HPDE6-E6E7 (cell line): ENCODE results near the gene SHISAL1.
"Not testable (repeated sequence)": the region's sequence is repeated elsewhere in the genome, so short reads cannot be mapped to it uniquely, and the experiment has no call there.

Source experiments
- DNase-seq: peaks from one replicate; pipeline ENCODE4 v3.0.0; 2011; ENCODE audit warnings: missing footprints; ENCODE audit errors: extremely low spot score

The SHISAL1 gene

DNA sequence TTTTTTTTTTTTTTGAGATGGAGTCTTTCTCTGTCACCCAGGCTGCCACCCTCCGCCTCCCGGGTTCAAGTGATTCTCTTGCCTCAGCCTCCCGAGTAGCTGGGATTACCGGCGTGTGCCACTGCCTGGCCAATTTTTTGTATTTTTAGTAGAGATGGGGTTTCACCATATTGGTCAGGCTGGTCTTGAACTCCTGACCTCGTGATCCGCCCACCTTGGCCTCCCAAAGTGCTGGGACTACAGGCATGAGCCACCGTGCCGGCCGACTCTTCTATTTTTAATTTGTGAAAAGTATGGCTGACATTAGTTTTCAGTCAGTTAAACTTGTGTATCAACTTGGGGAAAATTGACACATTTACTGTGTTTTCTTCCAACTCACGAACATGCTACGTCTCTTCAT lies 78.4 kb downstream of the SHISAL1 start:
- not testable (repeated sequence) for DNase-seq

DNA sequence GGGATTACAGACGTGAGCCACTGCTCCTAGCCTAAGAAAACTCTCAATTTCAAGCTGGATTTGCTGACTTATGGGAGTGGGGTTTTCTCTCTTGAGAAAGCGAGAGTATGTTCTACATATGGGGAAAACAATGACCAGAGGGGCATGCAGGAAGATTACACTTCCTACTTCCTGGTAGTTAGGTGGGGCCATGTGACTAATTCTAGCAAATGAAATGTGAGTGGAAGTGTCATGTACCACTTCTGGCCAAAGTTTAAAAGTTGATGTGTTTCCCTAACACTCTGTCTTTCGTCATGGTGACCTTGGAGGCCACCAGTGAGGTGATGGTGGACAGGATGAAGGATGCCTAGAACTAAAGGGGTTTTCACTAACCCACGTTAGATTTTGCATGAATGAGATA lies 81.5 kb downstream of the SHISAL1 start:
- DNase-seq, result no peak

DNA sequence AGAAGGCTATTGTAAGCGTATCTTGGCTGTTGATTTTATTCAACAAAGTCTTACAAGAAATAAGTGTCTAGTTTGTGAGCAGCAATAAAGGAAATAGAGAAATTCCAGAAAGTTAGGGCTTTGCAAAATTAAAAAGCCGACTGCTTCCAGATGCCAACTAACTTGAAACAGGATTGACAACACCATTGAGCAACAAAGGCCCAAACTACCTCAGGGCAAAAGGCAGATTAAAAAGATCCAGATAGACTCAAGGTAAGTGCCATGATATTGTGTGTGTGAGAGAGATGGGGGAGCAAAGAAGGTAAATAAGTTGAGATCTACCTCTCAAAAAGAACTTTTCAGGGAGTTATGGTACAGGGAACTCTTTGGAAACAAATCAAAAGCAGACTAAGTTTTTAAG lies 82.9 kb downstream of the SHISAL1 start:
- no peak for DNase-seq

DNA sequence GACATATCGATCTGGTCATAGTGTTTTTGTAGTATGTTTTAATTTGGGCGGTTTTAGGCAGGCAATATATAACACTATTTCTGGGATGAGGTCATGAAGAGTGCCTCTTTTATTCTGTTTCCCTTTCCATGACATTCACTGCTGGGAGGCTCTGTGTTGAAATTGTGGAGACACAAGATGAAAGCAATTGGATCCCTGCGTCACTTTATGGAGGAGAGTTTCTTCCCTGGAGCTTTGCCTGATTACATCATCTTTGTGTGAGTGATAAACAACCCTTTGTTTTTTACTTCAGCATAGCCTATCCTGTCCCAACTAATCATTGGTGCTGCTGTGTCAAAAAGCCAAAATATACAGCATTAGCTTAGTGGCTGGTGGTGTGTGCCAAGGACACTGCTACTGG lies 83.4 kb downstream of the SHISAL1 start:
- DNase-seq, result no peak

DNA sequence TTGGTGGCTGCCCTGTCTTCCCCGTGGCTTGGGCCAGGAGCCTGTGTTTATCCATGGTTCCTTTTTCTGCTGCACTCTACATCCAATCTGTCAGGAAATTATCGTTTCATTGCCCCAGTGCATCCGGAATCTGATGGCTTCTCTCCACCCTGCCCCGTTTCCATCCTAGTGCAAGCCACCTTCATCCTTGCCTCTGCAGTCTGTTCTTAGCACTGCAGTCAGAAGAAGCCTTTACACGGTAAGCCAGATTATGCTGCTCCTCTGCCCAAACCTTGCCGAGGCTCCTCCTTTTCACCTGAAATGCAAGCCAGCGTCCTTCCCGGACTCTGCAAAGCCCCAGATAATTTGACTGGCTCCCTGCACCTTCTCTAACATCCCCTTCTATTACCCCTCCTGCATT lies 86.9 kb downstream of the SHISAL1 start:
- no peak for DNase-seq

DNA sequence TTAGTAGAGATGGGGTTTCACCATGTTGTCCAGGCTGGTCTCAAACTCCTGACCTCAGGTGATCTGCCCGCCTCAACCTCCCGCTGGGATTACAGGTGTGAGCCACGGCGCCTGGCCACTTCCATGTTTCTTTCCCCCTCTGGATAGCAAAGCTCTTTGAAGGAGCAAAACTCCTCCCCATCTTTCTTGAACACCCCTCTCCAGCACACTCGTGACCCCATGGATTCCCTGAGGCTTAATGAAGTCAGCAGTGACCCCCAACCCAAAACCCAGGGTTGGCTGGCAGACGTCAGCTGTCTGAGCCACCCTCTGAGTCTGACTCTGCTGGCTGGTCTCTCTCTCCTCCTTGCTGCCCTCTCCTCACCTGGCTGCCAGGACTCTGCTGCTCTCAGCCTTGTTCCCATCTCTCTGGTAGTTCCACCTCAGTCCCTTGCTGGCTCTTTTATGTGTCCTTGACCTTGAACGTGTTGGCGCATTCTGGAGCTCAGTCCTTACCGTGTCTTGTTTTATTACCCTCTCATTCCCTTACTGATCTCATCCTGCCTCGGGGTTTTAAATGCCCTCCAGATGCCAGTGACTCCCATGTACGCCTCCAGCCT lies 87.6 kb downstream of the SHISAL1 start:
- no peak for DNase-seq

DNA sequence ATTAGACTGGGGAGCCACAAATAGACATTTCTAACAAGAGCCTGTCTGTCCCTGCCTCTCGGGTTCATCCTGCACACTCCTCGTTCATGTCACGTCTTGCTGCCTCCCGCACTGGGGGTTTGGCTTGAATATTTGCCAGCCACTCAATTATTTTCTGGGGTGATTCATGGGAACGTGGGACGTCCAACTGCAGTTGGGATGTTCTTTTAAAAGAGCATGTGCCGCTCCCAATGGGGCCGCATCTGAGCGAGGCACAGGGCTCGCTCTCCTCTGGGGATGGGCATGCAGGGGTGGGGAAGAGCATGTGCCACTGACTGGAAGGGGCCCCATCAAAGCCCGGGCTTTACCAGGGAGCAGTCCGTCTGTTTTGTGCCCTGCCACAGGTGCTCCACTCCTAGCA lies 88.6 kb downstream of the SHISAL1 start:
- peak; percentile 12 for DNase-seq

DNA sequence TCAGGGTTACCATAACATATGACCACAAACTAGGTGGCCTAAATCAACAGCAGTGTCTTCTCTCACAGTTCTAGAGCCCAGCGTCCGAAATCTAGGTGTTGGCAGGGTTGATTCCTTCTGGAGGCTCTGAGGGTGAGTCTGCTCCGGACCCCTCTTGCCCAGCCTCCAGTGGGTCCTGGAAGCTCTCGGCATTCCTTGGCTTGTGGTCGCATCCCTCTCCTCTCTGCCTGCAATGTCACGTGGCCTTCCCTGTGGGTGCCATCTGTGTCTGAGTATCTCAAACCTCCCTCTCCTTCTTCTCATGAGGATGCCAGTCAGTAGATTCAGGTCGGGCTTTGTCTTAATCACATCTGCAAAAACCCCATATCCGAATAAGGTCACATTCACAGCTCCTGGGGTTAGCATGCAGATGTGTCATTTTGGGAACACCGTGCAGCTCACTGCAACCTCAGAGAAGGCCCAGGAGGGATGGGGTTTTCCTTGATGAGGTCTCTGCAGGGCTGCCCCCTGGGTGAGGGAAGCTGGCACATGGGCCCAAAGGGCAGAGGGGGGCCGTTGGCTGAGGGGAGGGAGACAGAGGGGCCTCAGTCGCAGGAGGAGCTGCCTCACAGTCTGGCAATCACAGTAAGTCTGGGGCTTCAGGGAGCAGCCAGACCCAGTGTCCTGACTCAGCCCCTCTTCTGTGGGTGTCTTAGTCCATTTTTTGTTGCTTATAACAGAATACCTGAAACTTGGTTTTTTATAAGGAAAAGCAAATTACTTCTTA lies 90.9 kb downstream of the SHISAL1 start:
- no peak for DNase-seq

DNA sequence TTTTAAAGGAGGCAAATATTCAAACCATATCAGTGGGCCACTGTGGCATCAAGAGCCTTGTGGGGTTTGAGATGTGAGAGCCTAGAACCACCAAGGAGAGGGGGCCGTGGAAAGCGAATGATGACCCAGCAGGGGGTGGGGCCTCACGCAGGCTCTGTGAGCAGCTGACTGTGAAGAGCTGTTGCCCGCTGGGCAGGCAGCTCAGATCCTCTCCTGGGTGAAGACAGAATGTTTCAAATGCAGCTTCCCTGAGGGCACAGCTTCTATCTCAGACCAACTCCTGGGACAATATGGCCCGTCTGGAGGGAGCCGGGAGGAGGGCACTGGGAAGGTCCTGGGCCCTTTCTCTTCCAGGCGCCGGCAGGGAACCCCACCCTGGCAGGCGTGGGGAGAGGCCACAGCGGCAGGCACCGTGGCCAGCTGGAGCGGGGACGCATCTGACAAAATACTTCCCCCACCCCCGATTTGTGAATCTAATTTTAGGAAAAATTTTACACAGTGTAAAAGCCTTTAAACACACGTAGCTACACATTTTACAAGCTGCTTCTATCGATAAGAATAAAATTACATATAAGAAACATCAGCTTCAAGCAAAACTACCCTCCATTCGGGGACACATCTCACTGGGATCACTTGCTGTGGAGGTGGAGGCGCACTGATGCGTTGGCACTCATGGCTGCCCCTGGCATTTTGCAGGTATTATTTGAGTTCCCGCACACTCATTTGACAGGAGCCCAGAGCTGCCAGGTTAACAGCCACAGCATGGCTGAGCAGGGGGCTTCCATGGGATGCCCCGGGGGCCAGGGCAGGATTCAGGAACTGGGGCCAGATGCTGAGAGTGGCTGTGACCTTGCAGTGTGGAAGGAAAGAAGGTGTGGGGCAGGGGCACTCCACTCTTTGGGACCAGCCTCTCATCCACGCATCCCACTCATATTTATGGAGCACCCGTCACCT lies 91.7 kb downstream of the SHISAL1 start:
- no peak for DNase-seq

DNA sequence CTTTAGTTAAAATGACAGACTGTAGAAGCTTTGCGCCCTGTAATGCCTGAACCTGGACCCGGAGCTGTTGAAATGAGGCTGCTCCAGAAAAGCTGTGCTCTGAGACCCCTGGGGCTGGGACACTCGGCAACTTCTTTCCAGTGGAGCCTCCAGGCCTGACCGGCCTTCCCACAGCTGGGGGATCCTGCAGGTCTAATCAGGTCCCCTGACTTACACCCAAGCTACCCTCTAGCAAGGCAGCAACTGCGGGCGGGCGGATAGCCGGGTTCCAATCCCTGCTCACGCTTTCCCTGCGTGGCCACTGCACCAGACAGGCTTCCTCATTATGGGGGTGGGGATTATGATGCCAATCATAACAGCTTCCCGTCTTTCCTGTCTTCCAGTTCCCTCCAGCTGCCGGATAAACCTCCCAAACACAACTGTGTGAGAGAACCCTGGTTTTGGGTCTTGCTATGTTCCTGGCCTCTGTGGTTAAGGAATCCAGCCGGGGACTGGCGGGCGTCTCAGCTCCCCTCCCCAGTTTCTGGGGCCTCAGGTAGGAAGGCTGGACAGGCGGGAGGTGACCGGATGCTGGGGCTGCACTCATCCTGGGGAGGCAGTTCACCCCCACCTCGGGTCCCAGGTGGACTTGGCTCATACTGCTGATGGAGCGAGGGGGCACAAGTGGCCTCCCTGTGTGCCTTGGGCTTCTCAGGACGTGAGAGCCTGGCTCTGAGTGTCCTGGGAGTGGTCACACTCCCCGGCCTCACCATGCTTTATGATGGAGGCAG lies 93.5 kb downstream of the SHISAL1 start:
- DNase-seq, result no peak

DNA sequence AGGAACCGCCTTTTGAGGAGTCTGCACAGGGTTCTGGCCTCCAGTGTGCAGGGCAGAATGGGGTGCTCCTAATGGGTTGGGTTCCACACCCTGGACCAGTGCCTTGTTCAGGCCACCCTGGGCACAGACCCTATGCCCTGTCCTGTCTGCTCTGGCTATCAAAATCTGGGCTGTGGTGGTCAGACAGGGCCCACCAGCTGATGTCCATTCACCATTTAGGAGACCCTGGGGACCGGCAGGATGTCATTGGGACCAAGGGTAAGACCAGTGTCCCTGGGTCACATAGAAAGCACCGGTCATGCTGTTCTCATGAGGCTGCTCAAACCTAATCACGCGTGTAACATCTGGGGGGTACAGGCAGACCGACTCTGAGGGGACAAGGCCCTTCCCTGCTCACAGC lies 94.7 kb downstream of the SHISAL1 start:
- DNase-seq, result no peak

DNA sequence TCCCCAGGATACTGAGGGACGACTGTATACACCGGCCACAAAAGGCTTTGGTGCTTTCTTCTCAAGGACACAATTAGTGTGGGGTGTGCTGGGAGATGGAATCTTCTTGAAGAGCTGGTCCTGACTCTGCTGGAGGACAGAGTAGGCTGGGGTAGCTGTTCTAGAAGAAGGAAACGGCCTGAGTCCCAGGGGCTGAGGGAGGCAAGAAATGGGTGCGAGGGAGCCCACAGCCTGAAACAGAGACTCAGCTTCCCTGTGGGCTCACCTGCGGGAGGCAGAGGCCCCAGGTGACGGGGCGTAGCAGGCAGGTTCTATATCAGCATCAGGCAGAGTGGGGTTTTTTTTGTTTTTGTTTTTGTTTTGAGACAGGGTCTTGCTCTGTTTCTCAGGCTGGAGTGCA lies 95.4 kb downstream of the SHISAL1 start:
- DNase-seq, result no peak

DNA sequence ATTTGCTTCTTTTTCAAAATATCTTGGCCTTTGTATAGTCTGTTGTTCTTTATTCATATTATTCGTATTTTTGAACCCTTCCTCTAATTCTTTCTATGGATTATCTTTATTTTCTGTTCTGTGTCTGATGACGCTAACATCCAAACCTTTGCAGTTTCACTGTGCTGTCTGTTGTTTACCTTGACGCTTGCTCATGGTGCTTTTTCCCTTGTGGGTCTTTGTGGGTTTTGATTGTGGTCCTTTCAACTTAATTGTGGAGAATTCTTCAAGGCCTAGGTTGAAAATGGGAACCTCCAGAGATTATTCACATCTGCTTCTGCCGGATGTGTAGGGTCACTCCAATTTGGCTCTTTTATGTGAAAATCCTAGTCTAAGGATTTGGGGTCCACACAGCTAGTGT lies 97.5 kb downstream of the SHISAL1 start:
- no peak for DNase-seq

DNA sequence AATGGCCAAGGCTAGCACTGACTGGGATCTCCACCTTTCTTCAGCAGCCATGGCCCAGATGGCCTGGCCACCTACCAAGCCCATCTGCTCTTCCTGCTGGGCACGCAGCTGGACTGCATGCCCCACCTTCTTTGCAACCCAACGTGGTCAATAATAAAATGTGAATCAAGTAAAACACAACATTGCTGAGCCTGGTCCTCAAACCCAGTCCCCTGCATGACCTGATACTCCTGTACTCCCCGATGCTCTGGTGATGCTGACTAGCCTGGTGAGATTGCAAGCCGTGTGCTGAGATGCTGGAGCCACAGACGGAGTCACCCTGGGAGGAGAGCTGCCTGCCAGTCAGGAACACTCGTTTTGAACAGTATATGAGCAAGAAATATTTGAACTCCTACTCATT lies 98.0 kb downstream of the SHISAL1 start:
- DNase-seq, result no peak

DNA sequence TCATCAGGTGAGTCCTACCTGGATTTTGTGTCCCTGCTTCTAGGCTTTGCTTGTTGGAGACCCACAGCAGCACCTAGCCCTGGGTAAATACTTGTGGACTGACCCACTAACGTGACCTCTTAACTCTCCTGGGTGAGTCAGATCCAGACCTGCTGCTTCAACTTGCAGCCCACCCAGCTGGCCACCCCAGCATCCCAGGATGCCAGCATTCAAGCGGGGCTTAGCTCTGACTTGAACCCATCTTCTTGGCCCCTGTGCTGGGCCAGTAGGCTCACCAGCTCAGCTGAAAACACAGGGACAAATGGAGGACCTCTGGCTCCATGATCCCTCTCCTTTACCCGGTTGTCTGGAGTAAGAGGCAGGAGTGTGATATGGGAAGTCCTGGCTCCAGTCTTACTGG lies 98.6 kb downstream of the SHISAL1 start:
- no peak for DNase-seq

DNA sequence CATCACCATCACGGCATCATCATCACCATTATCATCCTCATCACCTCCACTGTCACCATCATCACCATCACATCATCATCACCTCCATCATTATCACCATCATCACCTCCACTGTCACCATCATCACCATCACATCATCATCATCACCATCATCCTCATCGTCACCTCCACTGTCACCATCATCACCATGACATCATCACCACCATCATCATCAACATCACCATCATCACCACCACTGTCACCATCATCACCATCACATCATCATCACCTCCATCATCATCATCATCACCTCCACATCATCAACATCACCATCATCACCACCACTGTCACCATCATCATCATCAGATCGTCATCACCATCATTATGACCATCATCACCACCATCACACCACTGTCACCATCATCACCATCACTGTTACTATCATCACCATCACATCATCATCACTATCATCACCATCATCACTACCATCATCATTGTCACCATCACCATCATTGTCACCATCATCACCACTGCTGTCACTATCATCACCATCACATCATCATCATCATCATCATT lies 99.2 kb downstream of the SHISAL1 start:
- DNase-seq, result no peak

DNA sequence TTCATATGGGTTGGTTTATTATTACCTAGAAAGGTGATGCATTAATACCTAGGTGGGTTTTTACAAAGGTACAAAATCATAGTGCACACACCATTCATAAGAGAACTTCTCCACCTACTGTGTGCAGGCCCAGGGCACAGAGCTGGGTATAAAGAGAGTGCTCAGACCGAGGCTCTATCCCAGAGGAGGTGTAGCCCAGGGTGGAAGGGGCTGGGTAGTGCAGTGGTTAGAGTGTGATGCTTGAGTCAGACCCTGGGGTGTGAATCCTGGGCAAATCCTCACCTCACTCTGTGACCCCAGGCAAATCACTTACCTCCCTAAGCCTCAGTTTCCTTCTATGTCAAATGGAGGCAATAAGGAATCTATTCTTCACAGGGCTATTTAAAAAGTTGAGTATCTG lies 99.8 kb downstream of the SHISAL1 start:
- no peak for DNase-seq

DNA sequence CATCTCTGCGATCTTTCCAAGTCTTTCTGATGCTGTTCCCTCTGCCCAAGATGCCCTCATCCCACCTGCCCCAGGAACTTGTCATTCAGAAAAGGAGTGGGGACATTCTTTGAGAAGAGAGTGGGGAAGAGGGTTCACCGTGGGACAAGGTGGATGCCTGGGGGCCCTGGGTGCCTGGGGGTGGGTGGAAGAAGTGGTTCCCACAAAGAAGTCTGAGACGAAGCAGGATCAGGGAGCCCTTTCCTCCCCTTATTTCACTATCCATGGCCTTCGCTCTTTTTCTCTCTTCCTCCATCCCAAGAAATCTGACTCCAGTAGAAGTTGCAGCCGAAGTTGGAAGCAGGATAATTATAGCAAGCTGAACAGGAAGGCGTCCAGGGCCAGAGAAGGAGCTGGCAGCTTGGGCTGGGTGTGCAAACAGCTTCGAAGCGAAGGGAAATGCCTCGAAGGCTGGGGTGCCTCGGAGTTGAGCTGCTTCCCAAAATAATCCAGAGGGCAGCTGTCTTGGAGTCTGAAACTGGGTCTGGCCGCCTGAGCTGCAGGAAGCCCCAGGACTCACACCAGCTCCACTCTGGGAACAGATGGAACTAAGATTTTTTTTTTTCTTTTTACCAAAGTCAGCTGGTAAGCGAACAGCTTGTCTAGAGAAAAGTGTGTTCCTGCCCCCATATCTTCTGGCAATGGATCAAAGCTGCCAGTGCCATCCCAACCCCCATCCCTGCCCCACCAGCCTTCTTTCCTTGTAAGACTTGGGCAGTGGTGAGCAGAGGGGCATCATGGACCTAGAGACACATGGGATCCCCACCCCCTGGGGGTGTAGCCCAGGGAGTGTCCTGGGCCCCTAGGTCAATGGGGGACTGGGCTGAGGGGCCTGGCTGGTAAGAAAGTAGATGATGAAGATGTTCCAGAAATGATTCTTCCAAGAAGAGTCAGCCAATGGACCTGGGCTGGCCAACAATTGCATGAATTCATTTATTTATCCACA lies 100.5 kb downstream of the SHISAL1 start:
- no peak for DNase-seq

DNA sequence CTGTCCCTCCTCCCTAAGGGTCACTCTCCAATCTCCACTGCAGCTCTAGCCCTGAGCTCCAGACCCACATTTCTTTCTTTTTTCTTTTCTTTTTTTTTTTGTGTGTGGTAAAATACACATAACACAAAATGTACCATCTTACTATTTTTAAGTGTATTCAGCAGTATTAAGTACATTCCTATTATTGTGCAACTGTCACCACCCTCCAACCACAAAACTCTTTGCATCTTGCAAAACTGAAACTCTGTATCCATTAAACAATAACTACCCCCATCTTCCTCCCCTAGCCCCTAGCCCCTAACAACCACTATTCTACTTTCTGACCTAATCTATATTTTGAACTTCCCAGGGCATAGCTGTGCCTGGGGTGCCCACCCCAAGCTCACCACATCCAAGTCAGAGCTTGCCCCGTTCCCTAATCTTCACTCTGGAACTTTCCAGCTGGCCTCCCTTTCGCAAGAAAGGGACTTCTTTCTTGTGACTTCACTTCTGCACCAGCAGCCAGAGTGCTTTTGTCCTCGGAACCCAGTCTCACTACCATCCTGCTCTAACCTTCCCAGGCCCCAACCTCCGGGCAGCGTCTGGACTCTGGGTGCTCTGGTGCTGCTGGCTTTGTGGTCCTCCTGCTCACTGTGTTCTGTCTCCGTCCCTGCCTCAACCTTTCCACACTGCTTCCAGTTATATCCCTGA lies 101.3 kb downstream of the SHISAL1 start:
- no peak for DNase-seq

DNA sequence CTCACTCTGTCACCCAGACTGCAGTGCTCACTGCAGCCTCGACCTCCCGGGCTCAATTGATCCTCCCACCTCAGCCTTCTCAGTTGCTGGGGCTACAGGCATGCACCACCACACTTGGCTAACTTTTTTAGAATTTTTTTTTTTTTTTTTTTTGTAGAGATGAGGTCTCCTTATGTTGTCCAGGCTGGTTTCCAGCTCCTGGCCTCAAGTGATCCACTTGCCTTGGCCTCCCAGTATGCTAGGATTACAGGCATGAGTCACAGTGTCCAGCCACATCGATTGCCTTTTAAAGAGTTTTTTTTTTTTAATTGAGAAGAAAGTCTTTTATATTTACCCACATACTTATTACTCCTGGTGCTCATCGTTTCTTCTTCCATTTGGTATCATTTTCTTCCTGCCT lies 102.0 kb downstream of the SHISAL1 start:
- no peak for DNase-seq
